HFFc6 (cell line): Measurements from ENCODE around the gene VENTX. TPM values are rescaled to one million over a fixed set of nuclear protein-coding genes. Genes with fewer than 3 reads are reported as not detected.

Experiments used
- DNase-seq: peaks from one replicate; pipeline ENCODE4 v3.0.0-alpha.2; 2018
- H3K27ac Mint-ChIP-seq: 2 replicates; pipeline ENCODE4 v1.8.0; 2020; ENCODE audit warnings: mild to moderate bottlenecking, mixed read lengths
- H3K27me3 Mint-ChIP-seq: 2 replicates; pipeline ENCODE4 v1.8.0; 2021; ENCODE audit warnings: mild to moderate bottlenecking, moderate library complexity, mixed read lengths; ENCODE audit not compliant: insufficient read depth
- H3K36me3 Mint-ChIP-seq: 2 replicates; pipeline ENCODE4 v1.8.0; 2021; ENCODE audit warnings: low read depth, mixed read lengths
- H3K4me1 Mint-ChIP-seq: 2 replicates; pipeline ENCODE4 v1.8.0; 2020; ENCODE audit warnings: low read depth, mixed read lengths
- H3K4me3 Mint-ChIP-seq: 2 replicates; pipeline ENCODE4 v1.8.0; 2020; ENCODE audit warnings: mild to moderate bottlenecking, moderate library complexity, mixed read lengths
- H3K9me3 Mint-ChIP-seq: 2 replicates; pipeline ENCODE4 v1.8.0; 2020; ENCODE audit warnings: mild to moderate bottlenecking, mixed read lengths
- CTCF ChIP-seq: fragments of 200-600 bp; sonication (generic); IDR thresholded peaks from 2 replicates; pipeline ENCODE4 v1.5.0; 2021; ENCODE audit warnings: antibody characterized with exemption, mild to moderate bottlenecking
- total RNA-seq, 6 experiments: library from RNA; stranded (reverse); fragmentation: NEBNext Ultra II Directional; extraction: Animal tissue kit (Norgen Biotek cat#: 25700); gene quantifications; 2 replicates in 1 of 6; 3 replicates in 5 of 6; pipeline ENCODE4 v1.2.3, GENCODE V29; 2021

The VENTX gene
- total RNA-seq, 6 experiments from 2014 or later: not detected

GRCh38 chr10:133226251-133226808 is 11.3 kb upstream of the VENTX start:
- DNase-seq: no peak
- no peaks in the 10 kb centered on the region for H3K36me3 Mint-ChIP-seq
- no peak for TF ChIP-seq CTCF
- no peaks in the 10 kb centered on the region for H3K9me3 Mint-ChIP-seq
- H3K27me3 Mint-ChIP-seq: peaks cover 15% of the 10 kb centered on the region
- H3K4me3 Mint-ChIP-seq: no peak overlapping the region
- no peaks in the 10 kb centered on the region for H3K4me1 Mint-ChIP-seq
- H3K27ac Mint-ChIP-seq: no peak overlapping the region

GRCh38 chr10:133227256-133227655 is 10.4 kb upstream of the VENTX start:
- Mint-ChIP-seq H3K4me1 (no peaks in the 10 kb centered on the region), H3K27ac (no peak overlapping the region)
- no peak for TF ChIP-seq CTCF

GRCh38 chr10:133229265-133230043 is 8.2 kb upstream of the VENTX start:
- H3K4me1 Mint-ChIP-seq: no peaks in the 10 kb centered on the region
- H3K9me3 Mint-ChIP-seq: no peaks in the 10 kb centered on the region
- no peak overlapping the region for H3K4me3 Mint-ChIP-seq
- H3K36me3 Mint-ChIP-seq: no peaks in the 10 kb centered on the region
- DNase-seq: no peak
- H3K27me3 Mint-ChIP-seq: peaks cover 39% of the 10 kb centered on the region
- TF ChIP-seq CTCF: no peak
- H3K27ac Mint-ChIP-seq: no peak overlapping the region

More at GRCh38 chr10:133227256-133227655, 10.4 kb upstream of the VENTX start:
- H3K4me3 Mint-ChIP-seq: no peak overlapping the region
- no peaks in the 10 kb centered on the region for H3K36me3 Mint-ChIP-seq
- DNase-seq: no peak
- H3K27me3 Mint-ChIP-seq: peaks cover 24% of the 10 kb centered on the region
- no peaks in the 10 kb centered on the region for H3K9me3 Mint-ChIP-seq

GRCh38 chr10:133230044-133230361 is 7.7 kb upstream of the VENTX start, which contains the start of gene UTF1:
Gene UTF1 (plus strand): TSS chr10:133230217. CDS start chr10:133230289, 72 bp downstream.
- no peaks in the 10 kb centered on the region for H3K36me3 Mint-ChIP-seq
- no peak for TF ChIP-seq CTCF
- no peaks in the 10 kb centered on the region for H3K4me1 Mint-ChIP-seq
- H3K4me3 Mint-ChIP-seq: no peak within 1 kb of the TSS
- H3K27me3 Mint-ChIP-seq: peaks cover 39% of the 10 kb centered on the region
- H3K9me3 Mint-ChIP-seq: no peaks in the 10 kb centered on the region
- DNase-seq: no peak
- no peak within 1 kb of the TSS for H3K27ac Mint-ChIP-seq

GRCh38 chr10:133230387-133231195 is 7.1 kb upstream of the VENTX start:
- Mint-ChIP-seq H3K27ac (no peak overlapping the region), H3K4me3 (no peak overlapping the region), H3K36me3 (no peaks in the 10 kb centered on the region), H3K27me3 (peaks cover 39% of the 10 kb centered on the region), H3K9me3 (no peaks in the 10 kb centered on the region), H3K4me1 (no peaks in the 10 kb centered on the region)
- no peak for DNase-seq
- no peak for TF ChIP-seq CTCF
